ENCODE results near the gene CEACAM16. TPM values are rescaled to one million over a fixed set of nuclear protein-coding genes. Genes with fewer than 3 reads are reported as not detected.

CEACAM16 gene
- total and polyA plus RNA-seq, 10 of the 15 experiments (the other 5 are each of a cell fraction or from before 2014, with no cell fraction given) = not detected

GRCh38 chr19:44759083-44759804 lies 60.3 kb downstream of the CEACAM16 start:
- no peak for TF ChIP-seq NR2C1 (IDR thresholded peaks at IDR 0.05)
- no peak for TF ChIP-seq FOXM1 (IDR thresholded peaks at IDR 0.05; ENCODE audit: low read depth, low read length)
- no peak for TF ChIP-seq ZBTB40 (IDR thresholded peaks at IDR 0.05; ENCODE audit: borderline replicate concordance)
- TF ChIP-seq ELK1 (IDR thresholded peaks at IDR 0.05; ENCODE audit: low read depth, low read length) = no peak
- TF ChIP-seq EP300 (IDR thresholded peaks at IDR 0.05; ENCODE audit: borderline replicate concordance in 1 of 2, control insufficient read depth in 1 of 2, low read depth in 2 of 2, low read length in 2 of 2) = no peak
- no peak for TF ChIP-seq SPI1 (IDR thresholded peaks at IDR 0.05; ENCODE audit: borderline replicate concordance, insufficient read depth, low read depth, low read length)
- TF ChIP-seq ZBTB33 (IDR thresholded peaks at IDR 0.05) = no peak
- TF ChIP-seq MYC (IDR thresholded peaks at IDR 0.05; ENCODE audit: insufficient read depth, insufficient read length, insufficient replicate concordance, low read length, severe bottlenecking) = no peak
- Histone ChIP-seq H3K4me1 (ENCODE audit: control insufficient read depth, insufficient read depth, low read length) (peaks cover 5% of the 10 kb centered on the region), H3K79me2 (ENCODE audit: control insufficient read depth, insufficient read depth, low read length) (peaks cover 9% of the 10 kb centered on the region), H3K9me3 (replicated peaks; ENCODE audit: control insufficient read depth, insufficient read depth, low read length) (no peaks in the 10 kb centered on the region), H3K27ac (ENCODE audit: control insufficient read depth, insufficient read depth) (no peak overlapping the region), H2AFZ (ENCODE audit: control insufficient read depth, low read depth, low read length) (no peak overlapping the region), H3K4me3 (no peak overlapping the region), H3K36me3 (ENCODE audit: control insufficient read depth in 2 of 2, insufficient read depth in 2 of 2, low read length in 1 of 2) (peaks cover 3 to 11% of the 10 kb centered on the region in 2 experiments; a peak in 3 of 4 replicates), H3K9ac (ENCODE audit: control insufficient read depth, insufficient read depth, low read length) (no peak overlapping the region), H4K20me1 (ENCODE audit: control insufficient read depth, insufficient read depth) (no peaks in the 10 kb centered on the region), H3K4me2 (ENCODE audit: control insufficient read depth, insufficient read depth) (no peak overlapping the region), H3K27me3 (replicated peaks in 1 of 2; ENCODE audit: control insufficient read depth in 2 of 2, insufficient read depth in 2 of 2, low read length in 1 of 2) (no peaks in the 10 kb centered on the region)
- POLR2A ChIA-PET = no interaction called here
- SMC1A ChIA-PET (ENCODE audit: uncharacterized antibody, unreplicated experiment) = no interaction called here
- BruUV-seq (replicated peaks) = no TSS peak
- DNase-seq (ENCODE audit: low read depth, low spot score) (no peak), FAIRE-seq (no peak), ATAC-seq (no peak)
- RAD21 ChIA-PET (ENCODE audit: unreplicated experiment) = no interaction called here
- 92% methylated on average over 4 of the region's 10 CpGs for WGBS (ENCODE audit: insufficient coverage, insufficient replicate concordance, low lambda C conversion rate, missing lambda C conversion rate)
- CTCF ChIA-PET = no interaction called here
- in situ Hi-C loops (cut with MboI) (no loop called here), intact Hi-C loops (cut with micrococcal nuclease; ENCODE audit: unreplicated experiment) (no loop called here)

Data from GM12878 (cell line).